GM19467 (cell line): ENCODE data around the gene ACSL6.

Source experiments
- ATAC-seq: cut with Tn5 transposase; IDR thresholded peaks from one replicate; pipeline ENCODE4 v1.9.1; 2021; ENCODE audit warnings: mild to moderate bottlenecking, moderate library complexity; ENCODE audit not compliant: unreplicated experiment

The ACSL6 gene

GRCh38 chr5:132001647-132002561 lies 9.6 kb downstream of the ACSL6 start:
- no peak for ATAC-seq

DNA sequence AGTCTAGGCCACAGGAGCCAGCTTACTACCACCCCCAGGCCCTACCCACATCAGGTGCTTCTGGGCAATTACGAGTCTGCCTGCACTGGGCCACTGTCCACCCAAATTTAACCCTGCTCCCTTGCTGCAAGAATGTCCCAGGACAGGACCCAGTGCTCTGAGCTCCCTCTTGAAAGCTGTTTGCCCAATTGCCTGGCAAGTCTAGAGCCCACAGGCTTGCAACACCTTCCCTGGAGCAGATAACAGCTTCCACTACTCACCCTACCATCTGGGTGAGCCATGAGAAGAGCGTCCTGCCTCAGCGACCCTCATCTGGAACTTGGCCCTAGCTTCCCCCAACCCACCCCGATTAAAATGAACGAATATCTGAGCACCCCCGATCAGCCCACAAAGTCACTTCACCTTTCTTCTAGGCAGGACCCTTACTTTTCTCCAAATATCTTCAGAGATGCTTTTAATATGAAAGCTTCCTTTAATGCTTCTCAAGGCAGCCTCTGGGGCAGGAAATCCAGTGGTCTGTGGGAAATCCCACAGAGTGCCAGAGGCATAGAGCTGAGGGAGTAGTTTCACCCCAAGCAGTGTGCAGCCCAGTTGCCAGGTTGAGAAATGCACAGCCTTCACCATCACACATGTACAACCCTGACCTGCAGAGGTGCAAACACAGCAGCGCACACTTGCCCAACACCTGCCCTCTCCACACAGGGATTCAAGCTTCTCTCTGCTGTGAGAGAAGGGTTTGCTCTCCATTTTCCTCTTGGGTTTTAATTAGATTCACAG lies 10.6 kb downstream of the ACSL6 start:
- no peak for ATAC-seq

GRCh38 chr5:132000241-132000490 lies 11.3 kb downstream of the ACSL6 start:
- no peak for ATAC-seq

- ATAC-seq, result no peak
Measured at GRCh38 chr5:131999441-132000240, 11.8 kb downstream of the ACSL6 start.

GRCh38 chr5:131999041-131999440 lies 12.4 kb downstream of the ACSL6 start:
- ATAC-seq, result no peak

- ATAC-seq, result no peak
Measured at GRCh38 chr5:131998431-131999040, 12.9 kb downstream of the ACSL6 start.

- ATAC-seq, result no peak
Measured at GRCh38 chr5:131997727-131998117, 13.7 kb downstream of the ACSL6 start.

DNA sequence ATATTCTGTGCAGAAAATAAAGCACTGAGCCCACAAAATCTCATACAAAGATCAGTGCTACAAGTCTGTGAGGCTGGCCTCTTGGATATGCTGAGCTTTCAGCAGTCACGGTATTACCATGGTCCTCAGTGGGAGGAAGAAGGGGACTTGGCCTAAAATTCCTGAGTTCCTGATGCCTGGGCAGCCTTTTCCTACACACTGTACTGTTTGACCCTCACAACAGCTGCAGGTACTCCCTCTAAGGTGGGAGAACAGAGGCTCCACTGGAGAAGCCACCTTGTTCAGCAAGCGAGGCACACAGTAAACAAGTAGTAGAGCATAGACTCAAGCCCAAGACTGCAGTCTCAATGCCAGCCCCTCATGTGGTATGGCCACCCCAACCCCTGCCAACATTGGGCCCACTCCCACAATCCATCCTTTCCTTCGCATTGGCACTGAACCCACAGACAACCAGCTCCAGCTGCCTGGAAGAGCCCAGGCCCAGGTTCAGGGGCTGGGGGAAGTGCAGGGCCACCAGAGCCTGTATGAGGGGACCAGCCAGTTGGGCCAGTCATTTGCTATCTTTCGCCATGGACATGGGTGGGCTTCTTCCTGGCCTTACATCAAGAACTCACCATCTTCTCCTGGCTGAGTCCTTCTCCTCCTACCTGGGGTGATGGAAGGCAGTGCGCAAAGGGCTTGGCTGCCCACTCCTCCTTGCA lies 14.3 kb downstream of the ACSL6 start:
- ATAC-seq, result no peak

- no peak for ATAC-seq
Measured at GRCh38 chr5:131996210-131997025, 15.0 kb downstream of the ACSL6 start.

GRCh38 chr5:131994533-131995226 lies 16.8 kb downstream of the ACSL6 start:
- ATAC-seq, result no peak

GRCh38 chr5:131994090-131994489 lies 17.4 kb downstream of the ACSL6 start:
- no peak for ATAC-seq

DNA sequence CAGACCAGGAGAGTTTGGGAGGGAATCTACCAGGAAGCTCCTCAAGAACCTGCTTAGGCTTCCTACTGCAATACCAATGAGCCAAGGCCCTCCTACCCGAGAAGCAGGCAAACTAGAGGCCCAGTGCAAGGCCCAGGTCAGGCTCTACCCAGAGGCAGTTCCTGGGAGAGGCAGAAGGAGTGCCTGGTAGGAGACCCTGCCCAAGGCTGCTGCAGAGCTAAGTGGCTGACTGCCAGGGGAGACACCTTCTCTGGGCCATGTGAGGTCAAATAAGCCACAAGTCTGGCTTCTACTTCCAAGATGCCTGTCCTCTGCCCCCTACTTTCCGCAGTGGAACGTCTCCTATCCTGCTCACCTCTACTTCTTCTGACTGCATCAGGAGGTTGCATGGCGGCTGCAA lies 17.8 kb downstream of the ACSL6 start:
- no peak for ATAC-seq

GRCh38 chr5:131992370-131992769 lies 19.1 kb downstream of the ACSL6 start:
- no peak for ATAC-seq

DNA sequence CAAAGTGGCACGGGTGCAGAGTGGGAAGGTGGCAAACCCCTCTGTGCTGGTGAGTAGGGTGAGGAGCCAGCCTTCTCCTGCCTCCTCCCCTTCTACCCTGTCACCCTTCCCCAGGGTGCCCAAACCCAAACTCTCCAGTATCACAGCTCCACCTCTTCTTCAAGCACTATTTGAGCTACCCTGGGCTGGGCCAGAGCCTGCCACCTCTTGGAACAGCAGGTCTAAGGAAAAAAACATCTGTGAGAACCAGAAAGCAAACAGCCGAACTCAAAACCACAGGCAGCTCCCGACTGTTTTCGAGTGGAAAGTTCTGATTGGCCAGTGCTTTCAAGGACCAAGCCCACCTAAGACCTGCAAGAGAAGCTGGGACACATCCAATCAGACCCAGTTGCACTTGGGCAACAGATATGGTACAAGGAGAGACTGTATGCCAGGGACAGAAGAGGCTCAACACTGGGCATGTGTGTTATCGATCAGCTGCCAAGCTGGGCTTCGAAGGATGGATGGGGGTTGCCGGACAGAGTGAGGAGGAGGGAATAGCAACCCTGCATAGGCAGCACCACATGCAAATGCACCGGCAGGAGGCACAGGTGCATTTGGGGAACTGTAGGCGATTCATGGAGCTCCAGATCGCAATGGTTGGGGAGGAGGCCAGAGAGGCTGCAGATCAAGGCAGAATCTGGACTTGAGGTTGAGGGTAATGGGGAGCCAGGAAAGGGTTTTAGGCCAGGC lies 19.7 kb downstream of the ACSL6 start:
- no peak for ATAC-seq

DNA sequence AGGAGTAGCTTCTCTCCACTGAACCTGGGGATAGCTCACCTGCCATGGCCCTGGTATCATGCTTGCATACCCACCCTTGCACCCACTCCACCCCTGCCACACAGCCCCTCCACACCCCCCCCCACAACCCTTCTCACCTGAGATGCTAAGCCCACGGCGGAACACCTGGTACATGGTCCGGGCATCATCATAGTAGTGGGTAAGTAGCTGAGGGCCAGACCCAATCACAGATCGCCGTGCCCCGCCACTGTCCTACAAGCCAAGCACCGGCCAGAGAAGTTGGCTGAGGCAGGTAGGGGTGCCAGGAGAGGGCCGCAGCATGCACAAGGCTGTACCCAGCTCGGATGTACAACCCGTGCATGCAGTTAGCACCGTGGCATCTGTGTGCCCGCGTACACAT lies 20.7 kb downstream of the ACSL6 start:
- no peak for ATAC-seq

DNA sequence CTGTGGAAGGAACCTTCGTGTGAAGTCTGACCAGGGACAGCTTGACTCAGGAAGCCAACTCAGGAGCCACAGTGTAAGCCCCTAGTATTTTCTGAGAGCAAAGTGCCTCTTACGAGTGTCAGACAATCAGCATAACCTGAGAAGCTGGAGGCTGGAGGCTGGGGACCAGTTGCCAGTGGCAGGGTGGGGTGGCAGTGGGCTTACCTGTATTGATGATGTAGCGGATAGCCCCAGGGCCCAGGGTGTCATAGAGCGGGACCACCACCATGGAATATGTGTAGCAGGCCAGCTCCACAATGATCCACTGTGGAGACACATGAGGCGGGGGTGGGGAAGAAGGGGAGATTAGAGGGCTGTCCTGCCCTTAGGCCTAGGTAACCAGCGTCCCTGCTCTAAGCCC lies 22.9 kb downstream of the ACSL6 start:
- no peak for ATAC-seq

- ATAC-seq, result no peak
Measured at GRCh38 chr5:131987251-131987650, 24.2 kb downstream of the ACSL6 start.

DNA sequence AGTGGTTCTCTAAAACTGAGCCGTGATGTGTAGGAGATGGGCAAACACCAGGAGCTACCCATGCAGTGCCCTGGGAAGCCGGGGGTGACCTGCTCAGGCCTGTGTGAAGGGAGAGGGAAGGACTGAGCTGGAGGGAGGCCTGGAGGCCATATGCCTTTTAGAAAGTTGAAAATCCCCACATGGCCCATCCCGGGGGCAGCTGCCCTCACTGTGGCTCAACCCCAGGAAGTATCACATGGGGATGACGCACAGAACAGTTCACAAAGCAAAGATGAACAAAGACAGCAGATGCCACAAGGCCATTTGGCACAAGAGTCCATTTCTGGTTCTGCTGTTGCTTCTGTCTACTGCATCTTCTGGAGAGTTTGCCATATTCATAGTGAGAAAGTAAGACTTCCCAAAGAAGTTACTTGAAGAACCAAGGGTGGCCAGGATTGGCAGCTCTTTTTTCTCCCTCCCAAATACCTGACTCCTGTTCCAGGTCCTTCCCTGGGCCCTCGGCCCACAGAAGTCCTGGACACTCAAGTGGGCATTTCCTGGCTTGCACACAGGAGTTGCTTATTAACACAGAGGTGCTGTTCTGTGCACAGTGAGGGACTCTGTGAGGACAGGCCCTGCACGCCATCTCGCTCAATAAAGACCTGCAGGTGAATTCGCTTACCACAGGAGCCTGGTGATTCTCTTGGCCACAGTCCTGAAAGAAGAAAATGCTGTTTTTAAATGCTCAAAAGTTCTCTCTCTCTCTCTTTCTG lies 25.1 kb downstream of the ACSL6 start:
- no peak for ATAC-seq
